ENCODE data around the gene MTMR12.

GRCh38 chr5:32190095-32190494, 122.6 kb downstream of the MTMR12 start:
- TF ChIP-seq CTCF (IDR thresholded peaks at IDR 0.05; ENCODE audit: low read depth, low read length), result no peak
- no peak for TF ChIP-seq POLR2A (IDR thresholded peaks at IDR 0.05; ENCODE audit: extremely low read depth, insufficient read length)
